Placental epithelial cell (primary cell): ENCODE results near the gene MAPKAPK3. TPM values are rescaled to one million over a fixed set of nuclear protein-coding genes. Genes with fewer than 3 reads are reported as not detected.

ENCODE experiments used
- small RNA-seq: library from RNA; depleted of rRNA; stranded (forward); fragments of <200 nt; gene quantifications from one replicate; pipeline ENCODE3, GENCODE V24; 2012
- total RNA-seq: library from RNA; depleted of rRNA; stranded (reverse); fragments of >200 nt; gene quantifications from 2 replicates; pipeline ENCODE4 v1.2.3, GENCODE V29; 2012

MAPKAPK3 gene
- total RNA-seq = 23.9 and 54.4 TPM in 2 replicates

DNA sequence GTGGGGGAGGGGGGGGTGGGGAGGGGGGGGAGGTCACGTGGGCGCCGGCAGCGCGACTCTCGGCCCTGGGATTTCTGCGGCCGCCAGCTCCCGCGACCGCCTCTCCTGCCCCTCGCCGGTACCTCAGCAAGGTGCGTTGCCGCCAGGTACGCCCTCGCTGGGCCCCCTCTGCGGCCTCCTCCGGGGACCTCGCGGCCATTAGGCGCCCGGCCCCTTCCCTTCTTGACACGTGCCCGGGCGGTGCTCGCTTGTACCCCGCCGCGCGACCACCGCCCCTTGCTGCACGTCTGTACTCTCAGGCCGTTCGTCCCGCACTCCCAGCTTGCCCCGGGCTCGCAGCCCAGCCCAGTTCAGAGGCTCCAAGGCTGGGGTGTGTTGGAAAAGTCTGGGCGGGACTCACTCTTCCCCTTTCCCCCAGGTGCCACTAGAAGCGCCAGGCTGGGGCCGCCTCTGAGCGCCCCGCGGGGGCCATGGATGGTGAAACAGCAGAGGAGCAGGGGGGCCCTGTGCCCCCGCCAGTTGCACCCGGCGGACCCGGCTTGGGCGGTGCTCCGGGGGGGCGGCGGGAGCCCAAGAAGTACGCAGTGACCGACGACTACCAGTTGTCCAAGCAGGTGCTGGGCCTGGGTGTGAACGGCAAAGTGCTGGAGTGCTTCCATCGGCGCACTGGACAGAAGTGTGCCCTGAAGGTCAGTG lies at the start of gene MAPKAPK3:
Gene MAPKAPK3, plus strand, starts transcription at position 56 of the 696 bp plus-strand sequence. Its CDS starts 415 bp downstream, at position 471.

DNA sequence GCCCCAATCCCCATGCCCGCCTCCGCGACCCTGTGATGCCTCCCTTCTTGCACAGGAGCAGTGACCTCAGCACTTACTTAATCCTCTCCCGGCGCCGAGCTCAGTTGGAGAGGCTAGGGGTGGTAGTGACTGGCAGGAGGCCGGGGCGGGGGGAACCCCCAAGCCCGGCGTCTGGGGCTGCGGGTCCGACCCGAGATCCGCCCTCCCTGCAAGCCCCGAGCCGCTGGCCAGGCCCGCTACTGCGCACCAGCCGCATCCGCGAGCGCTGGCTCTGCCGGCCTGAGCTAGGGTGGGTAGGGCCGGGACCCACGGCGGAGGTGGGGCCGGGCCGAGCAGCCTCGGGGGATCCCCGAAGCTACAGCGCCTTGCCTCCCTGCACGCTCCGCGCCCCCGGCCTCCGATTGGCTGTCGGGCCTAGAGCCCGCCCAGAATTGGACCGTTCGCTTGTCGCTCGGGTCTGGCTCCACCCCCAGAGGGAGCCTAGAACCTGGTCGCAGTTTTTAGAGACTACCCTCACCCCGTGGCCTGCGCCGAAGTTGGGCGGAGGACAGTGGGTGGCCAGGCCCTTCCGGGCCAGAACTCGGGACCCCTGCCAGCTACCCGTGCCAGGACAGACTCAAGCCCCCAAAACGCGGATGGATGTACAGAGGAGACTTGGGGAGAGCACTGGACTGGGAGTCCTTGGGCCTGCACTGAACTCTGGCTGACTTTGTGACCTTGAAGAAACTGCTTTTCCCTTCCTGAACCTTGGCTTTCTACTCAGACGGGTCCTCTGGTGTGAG lies 49.4 kb upstream of the MAPKAPK3 start, which contains the start of gene C3orf18:
Gene C3orf18, minus strand, starts transcription at position 362 of the 782 bp plus-strand sequence. CDS start 2,048 bp downstream, outside the sequence.

DNA sequence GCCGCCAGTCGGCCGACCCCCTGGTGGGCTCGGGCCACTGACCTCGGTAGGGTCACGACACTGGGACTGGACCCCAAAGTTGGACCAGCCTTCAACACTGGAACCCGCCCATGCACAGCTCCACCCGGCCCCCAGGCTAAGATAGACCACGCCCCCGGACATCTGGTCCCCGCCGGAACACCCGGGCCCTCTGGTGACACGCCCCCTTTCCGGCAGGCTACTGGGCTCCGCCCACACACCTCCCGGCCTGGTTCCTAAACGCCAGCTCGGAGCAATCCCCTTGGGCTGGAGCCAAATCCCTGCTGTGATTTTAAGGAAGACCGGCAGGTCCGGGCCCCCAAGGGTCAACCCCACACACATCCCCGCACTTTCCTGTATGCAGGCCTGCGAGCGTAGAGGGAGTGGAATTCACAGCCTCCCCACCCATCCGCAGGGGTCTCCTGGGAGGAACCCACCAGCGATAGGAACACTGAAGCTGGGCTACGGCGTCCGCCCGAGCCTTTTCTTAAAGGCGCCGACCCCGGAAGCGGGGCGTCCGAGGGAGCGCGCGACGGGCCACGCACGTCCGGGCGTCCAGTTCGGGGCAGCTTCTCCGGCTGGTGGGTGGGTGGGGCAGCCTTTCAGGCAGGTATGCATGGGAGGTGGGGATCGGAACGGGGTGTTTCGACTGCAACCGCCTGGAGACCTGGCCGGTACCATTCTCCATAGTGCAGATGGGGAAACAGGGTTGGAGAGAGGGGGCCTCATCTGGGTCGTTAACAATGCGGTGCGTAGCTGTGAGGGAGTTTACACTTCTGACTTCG lies 47.8 kb upstream of the MAPKAPK3 start, which contains the start of gene HEMK1:
Gene HEMK1, plus strand, starts transcription at position 576 of the 803 bp plus-strand sequence. CDS start 1,583 bp downstream, outside the sequence.

DNA sequence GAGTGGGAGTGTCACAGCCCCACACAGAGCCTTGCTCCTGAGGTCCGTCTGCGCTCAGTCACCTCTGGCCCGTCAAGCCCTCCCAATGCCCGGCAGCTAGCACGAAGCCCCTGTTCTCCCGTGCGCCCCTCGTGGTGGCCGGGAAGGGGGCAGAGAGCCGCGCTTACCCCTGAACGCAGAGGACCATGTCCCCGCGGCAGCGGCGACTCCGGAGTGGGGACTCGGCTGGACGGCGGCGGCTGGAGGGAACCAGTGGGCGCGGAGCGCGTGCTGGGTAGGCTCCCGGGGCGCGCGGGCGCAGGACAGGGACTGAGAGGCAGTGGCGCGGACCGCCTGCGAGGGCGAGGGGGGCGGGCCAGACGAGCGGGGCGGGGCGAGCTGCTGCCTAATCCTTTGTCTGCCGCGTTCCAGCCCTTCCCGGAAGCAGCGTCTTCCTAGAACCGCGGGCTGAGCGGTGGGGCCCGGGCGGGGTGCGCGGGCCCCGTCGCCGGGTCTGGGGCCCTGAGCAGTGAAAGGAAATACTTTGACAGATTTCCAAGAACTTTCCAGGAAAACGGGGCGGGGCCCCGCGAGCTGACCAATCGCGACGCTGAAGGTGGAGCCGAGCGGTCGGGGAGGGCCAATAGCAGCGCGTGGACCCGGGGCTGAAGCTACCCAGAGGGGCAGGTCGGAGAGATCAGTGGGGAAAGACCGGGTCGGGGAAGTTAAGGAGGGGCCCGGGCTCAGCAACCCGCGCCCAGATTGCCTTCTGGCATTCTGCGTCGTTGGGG lies 5.3 kb upstream of the MAPKAPK3 start, which contains the start of gene CISH:
Gene CISH, minus strand, starts transcription at position 311 of the 770 bp plus-strand sequence. Its CDS starts 124 bp downstream, at position 187.

DNA sequence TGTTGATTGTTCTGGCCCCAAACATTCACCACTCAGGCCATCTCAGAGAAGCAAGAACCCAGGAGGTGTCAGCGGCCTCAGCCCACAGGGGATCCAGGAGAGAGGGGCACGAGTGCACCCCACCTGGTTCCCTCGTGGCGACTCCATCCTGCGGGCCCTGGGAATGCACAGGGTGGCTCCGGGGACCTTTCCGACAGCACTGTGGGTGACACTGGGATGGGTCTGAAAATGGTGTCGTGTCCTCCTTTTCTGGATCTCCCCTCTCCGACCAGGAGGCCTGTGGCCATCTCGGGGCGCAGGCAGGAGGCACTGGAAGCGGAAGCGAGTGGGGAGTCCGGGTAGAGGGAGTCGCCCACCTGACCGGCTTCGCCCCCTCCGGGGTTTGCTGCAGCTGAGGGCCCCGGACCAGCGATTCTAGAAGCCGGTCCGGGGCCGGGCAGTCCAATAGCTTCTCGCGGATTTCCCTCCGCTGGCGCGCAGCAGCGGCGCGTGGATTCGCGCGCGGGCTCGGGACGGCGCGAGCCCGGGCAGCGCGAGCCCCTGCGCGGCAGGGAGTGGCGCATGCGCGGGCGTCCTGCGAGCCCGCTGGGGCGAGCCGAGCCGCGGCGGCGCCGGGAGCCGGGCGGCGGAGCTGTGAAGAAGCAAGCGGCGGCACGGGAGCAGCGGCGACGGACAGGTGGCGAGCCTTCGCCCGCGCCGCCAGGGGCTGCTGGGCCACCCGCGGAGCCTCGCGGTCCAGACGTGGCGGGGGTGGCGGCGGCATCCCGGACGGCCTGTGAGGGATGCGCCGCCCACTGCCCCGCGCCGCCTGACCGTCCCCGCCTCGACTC lies 57.6 kb downstream of the MAPKAPK3 start, which contains the start of gene DOCK3:
Gene DOCK3, plus strand, starts transcription at position 579 of the 830 bp plus-strand sequence. CDS start 337 bp downstream, outside the sequence.

Small RNA genes lying within 50 kb of the gene (small RNA-seq; reads per million reads assigned to genes)
- 0.12 reads per million for gene MIR4787
- 0.09 reads per million for gene PPIAP69

Other genes starting within 250 kb of the MAPKAPK3 start
- gene CACNA2D2, start 113.5 kb upstream of the MAPKAPK3 start, total RNA-seq = 0.39 TPM in 1 of 2 replicates, not detected in the other
- 4.3 and 7.4 TPM in 2 replicates for gene C3orf18, start 49.4 kb upstream of the MAPKAPK3 start, total RNA-seq
- gene HEMK1, start 47.6 kb upstream of the MAPKAPK3 start, total RNA-seq = 13.0 and 16.1 TPM in 2 replicates
- 1.5 and 3.9 TPM in 2 replicates for gene CISH, start 5.4 kb upstream of the MAPKAPK3 start, total RNA-seq
- 1.5 and 1.6 TPM in 2 replicates for gene DOCK3, start 57.8 kb downstream of the MAPKAPK3 start, total RNA-seq